KOPT-K1 (cell line): ENCODE data around the gene RPL29.

Source experiments
- H3K27ac ChIP-seq: fragments of 200-600 bp; sonication (generic); 2 replicates; pipeline ENCODE4 v1.5.1; 2016; ENCODE audit warnings: antibody characterized with exemption, mild to moderate bottlenecking, low read depth, low read length; ENCODE audit not compliant: poor library complexity, severe bottlenecking
- H3K36me3 ChIP-seq: fragments of 200-600 bp; sonication (generic); 2 replicates; pipeline ENCODE4 v1.5.1; 2017; ENCODE audit warnings: antibody characterized with exemption, mild to moderate bottlenecking, low read length, moderate library complexity; ENCODE audit not compliant: insufficient read depth
- H3K9me3 ChIP-seq: fragments of 200-600 bp; sonication (generic); 2 replicates; pipeline ENCODE4 v1.5.1; 2017; ENCODE audit warnings: antibody characterized with exemption, low read length, mild to moderate bottlenecking; ENCODE audit not compliant: insufficient read depth, poor library complexity, severe bottlenecking

The RPL29 gene

DNA sequence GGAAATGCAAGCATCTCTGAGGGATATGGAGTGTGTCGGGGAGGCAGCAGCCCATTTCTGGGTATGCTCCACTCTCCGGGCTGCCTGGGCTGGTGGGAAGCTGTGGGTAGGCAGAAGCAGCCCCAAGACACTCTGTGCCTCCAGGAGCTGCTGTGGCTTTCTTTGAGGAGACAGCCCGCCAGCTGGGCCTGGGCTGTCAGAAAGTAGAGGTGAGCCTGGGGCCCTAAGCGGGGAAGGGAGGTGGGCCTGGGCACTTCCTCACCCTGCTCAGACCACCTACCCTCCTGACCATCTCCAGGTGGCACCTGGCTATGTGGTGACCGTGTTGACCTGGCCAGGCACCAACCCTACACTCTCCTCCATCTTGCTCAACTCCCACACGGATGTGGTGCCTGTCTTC lies 10.6 kb downstream of the RPL29 start:
- Histone ChIP-seq H3K9me3 (no peaks in the 10 kb centered on the region), H3K27ac (no peak overlapping the region), H3K36me3 (no peaks in the 10 kb centered on the region)

DNA sequence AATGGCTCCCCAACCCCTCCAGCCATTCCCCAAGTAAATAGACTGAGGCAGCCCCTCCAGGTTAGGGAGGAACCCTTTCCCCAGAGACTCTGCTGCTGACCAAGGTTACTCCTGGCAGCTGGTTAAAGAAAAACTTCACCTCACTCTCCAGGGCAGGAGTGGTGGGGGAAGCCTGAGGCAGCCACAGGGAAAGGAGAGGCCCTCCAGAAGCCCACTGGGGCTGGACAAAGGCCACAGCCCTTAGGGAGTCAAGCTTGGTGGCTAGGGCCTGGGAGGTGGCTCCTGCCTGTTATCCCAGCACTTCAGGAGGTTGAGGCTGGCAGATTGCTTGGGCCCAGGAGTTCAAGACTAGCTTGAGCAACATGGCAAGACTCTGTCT lies 11.4 kb downstream of the RPL29 start:
- no peaks in the 10 kb centered on the region for H3K9me3 ChIP-seq
- H3K27ac ChIP-seq = no peak overlapping the region
- H3K36me3 ChIP-seq = no peaks in the 10 kb centered on the region

DNA sequence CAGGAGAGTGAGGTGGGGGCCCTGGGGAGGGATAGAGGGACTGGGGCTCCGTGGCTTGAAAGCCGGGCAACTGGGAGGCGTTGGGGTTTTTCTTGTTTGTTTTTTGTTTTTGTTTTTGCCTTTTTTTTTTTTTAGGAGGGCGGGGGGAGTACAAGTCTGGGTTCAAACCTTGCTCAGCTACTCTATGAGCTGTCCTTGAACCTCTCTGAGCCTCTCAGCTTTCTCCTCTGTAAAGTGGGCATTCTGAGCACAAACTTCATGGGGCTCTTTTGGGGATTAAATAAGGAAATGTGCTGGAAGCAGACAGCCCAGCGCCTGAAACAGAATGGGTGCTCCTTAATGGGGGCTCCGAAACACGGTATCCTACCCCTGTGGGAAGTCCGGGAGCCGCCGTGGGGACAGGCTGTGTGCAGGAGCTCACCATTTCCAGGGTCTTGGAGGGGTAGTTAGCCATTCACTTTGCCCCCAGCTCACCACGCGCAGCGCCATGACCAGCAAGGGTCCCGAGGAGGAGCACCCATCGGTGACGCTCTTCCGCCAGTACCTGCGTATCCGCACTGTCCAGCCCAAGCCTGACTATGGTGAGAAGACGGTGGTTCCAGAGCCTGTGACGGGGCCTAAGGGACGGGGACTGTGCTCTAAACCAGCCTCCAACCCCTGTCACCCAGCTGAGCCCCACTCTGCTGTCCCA lies 12.0 kb downstream of the RPL29 start:
- Histone ChIP-seq H3K9me3 (no peaks in the 10 kb centered on the region), H3K36me3 (no peaks in the 10 kb centered on the region), H3K27ac (peak overlapping the region; percentile 63)

DNA sequence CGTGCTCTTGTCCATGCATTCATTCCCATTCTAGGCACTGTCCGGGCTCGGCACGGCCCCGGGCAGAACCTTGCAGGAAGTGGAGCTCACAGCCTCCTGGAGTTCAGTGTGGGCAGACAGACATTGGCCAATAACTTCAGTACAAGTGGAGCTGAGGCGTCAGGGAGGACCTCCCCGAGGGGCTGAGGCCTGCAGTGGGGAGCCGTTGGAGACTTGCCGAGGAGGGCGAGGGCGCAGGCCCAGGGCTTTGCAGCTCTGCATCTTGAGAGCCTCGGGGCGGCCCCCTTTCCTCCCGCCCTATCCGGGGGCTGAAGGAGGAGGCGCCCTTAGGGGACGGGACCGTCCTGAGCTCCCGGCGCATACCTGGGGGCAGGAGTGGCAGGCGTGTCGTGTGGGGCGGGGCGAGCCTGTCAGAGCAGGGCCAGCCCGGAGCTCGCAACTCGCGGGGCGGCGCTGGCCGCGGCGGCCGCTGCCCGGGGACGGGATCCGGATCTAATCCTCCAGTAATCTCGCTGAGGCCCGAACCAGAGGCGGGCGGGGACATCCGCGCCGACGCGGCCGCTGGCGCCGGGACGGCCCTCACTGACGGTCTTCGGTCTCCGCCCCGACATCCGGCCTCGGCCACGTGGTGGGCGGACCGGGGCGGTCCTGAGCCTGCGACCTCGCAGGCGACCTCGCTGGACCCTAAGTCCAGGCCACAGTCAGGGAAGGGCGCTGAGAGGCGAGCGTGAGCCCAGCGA lies 12.7 kb downstream of the RPL29 start, which contains the start of gene ACY1:
Gene ACY1 (plus strand): TSS at position 698 of the 740 bp plus-strand sequence. CDS start 530 bp downstream, outside the sequence.
- Histone ChIP-seq H3K36me3 (no peaks in the 10 kb centered on the region), H3K27ac (peak within 1 kb of the TSS; percentile 63), H3K9me3 (no peaks in the 10 kb centered on the region)

DNA sequence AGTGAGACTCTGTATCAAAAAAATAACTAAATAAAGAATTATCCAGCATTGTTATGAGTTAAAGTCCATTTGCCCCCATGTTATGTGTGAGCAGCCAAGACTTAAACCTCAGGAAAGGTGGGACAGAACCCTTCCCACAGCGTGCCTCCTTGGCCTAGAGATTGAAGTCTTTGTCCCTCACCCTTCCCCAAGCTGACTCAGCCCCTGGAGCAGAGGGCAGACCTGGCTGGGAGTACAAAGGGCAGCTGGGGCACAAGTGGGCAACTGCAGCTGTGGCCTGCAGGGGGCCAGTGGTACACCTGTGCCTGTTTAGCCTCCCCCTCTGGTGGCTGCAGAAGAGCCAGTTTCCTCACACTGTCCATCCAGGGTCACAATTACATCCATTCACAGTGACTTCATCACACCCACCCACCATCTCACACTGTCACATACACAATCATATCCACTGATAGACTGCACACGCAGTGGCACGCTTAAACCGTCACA lies 13.3 kb downstream of the RPL29 start:
- H3K36me3 ChIP-seq = no peaks in the 10 kb centered on the region
- H3K27ac ChIP-seq = peak overlapping the region; percentile 63
- no peaks in the 10 kb centered on the region for H3K9me3 ChIP-seq

DNA sequence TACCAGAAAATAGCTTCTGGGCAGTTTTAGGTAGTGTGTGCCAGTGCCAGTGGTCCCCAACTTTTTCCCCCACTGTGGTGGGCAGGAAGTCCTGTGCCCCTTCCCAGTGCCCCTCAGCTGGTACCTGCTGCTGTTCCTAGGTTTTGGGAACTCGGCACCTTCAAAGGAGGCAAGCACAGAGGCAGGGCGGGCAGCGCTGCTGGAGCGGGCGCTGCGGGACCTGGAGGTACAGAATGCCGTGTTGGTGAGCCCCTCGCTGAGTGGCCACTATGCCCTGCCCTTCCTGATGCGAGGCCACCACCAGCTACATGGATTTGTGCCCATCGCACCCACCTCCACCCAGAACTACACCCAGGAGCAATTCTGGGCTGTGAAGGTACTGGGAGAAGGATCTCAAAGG lies 15.4 kb downstream of the RPL29 start:
- no peak overlapping the region for H3K27ac ChIP-seq
- no peaks in the 10 kb centered on the region for H3K9me3 ChIP-seq
- H3K36me3 ChIP-seq = no peaks in the 10 kb centered on the region

DNA sequence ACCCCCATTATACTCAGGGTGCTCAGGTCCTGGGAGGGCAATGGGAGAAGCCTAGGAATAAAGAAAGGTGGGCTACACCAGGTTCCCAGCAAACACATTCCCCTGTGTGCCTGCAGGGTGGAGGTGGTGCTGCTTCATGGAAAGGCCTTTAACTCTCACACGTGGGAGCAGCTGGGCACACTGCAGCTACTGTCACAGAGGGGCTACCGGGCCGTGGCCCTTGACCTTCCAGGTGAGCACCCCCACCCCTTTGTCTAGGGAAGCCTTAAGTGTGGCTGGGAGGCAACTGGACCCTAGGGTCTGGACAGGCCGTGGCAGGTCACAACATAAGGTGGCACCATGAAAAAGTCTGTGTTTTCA lies 17.6 kb downstream of the RPL29 start:
- H3K9me3 ChIP-seq = no peaks in the 10 kb centered on the region
- H3K36me3 ChIP-seq = no peaks in the 10 kb centered on the region
- H3K27ac ChIP-seq = no peak overlapping the region

DNA sequence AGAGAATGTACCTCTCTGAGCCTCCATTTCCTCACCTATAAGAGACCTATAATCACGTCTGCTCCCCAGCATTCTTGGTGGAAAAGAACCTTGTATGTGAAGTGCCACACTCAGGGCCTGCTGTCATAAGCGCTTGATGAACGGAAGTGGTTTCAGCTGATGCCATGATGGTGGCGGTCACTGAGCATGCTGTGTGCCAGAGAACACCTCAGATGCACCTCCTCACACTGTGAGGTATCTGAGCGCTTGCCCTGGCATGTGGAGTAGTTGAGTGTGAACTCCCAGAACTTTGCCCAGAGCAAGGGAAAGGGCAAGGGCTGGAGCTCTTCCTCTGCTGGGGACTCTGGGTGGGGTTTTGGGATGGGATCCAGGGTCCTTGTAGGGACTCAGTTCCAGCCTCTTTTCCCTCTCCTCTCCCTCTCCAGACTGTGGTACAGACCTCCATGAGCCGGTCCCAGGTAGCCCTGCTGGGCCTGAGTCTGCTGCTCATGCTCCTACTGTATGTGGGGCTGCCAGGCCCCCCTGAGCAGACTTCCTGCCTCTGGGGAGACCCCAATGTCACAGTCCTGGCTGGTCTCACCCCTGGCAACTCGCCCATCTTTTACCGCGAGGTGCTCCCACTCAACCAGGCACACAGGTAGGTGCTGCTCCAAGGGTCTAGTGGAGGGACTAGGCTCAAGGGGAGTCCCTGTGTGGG lies 18.1 kb downstream of the RPL29 start:
- Histone ChIP-seq H3K9me3 (no peaks in the 10 kb centered on the region), H3K27ac (no peak overlapping the region), H3K36me3 (no peaks in the 10 kb centered on the region)

DNA sequence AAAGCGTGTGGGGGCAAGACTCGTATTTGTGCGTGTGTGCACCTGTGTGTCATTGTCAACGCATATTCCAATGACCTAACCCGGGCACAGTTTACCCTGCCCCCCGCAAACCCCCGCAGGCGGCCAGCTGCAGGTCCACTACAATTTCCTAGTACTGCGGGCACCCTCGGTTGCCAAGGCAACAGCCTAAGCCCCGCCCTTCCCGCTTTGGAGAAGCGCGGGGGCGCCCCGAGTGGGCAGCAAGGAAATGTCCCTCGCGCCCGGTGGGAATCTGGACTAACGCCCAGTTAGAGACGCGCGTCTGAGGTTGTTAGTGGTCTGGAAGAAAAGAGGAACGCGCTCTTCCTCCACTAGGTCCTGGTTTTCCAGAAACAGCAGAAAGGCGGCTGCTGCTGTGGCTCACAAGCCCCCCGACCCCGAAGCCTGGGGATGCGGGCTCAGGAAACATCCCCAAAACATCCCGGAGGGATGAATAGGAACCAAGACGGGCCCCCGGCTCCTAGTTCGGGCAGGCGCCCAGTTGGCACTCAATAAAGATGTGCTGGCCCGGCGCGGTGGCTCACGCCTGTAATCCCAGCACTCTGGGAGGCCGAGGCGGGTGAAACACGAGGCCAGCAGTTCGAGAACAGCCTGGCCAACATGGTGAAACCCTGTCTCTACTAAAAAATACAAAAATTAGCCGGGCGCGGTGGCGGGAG lies 19.7 kb downstream of the RPL29 start:
- Histone ChIP-seq H3K36me3 (no peaks in the 10 kb centered on the region), H3K9me3 (no peaks in the 10 kb centered on the region), H3K27ac (no peak overlapping the region)

DNA sequence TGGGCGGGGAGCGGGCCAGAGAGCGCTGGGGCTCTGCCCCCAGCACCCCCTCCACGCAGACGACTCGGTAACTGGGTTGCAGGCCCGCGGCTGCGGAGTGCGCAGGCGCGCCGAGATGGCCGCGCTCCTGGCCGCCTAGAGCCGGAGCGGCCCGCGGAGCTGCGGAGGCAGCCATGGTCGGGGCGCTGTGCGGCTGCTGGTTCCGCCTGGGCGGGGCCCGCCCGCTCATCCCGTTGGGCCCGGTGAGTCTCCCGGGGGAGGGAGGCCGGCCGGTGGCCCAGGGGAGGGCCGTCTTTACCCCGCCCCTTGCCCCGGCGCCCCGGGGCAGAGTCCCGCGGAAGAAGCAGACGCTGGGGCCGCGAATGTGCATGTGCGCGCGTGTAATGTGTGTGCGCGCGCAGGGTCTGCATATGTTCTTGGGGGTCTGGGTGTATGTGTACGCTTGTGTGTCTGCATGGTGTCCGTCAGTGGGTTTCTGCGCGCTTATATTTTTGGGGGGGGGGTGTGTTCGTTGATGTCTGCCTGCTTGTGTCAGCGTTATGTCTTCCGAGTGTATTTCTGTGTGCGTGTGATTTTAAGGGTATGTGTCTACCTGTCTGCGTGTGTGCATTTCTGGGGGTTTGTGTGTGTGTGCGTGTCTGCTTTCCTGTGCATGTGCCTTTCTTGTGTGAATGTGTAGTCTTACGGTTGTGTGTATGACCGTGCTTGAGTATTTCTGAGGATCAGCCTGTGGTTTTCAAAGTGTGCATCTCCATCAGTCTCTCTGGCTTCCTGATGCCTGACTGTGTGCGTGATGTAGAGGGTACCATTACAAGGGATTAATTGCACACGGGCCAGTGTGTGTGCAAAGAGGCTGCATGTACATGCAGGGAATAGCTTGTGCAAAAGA lies 20.5 kb downstream of the RPL29 start, which contains the start of gene ABHD14A:
Gene ABHD14A (plus strand): TSS at position 102 of the 889 bp plus-strand sequence. CDS start 72 bp downstream, at position 174.
- no peaks in the 10 kb centered on the region for H3K9me3 ChIP-seq
- peak within 1 kb of the TSS; percentile 76 for H3K27ac ChIP-seq
- no peaks in the 10 kb centered on the region for H3K36me3 ChIP-seq

DNA sequence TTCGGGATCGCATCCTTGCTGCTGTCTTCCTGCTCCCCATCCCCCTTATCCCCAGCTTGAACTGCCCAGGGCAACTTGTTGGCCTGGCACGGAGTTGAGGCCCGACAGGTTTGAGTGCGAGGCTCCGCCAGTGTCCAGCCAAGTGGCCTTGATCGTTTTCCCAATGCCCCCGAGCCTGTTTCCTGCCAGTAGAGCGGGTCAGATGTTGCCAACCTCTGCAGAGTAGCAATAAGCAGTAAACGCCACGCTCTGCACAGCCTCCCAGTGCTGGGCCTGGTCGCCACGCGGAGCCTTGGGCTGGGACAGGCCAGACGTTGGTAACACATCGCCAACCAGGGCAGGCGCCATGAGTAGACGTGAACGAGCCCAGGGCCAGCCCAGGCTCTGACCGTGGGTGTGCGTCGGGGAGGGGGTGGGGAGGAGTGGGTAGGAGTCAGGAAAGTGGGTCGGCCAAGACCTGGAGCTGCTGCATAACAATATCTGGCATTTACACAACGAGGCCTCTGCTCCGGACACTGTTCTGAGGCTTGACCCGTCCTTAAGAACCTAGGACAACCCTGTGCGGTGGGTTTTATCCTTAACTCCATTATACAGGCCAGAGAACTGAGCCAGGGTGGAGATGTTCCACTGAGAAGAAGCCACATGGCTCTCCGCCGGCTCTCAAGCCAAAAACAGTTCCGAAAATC lies 21.3 kb downstream of the RPL29 start:
- peak overlapping the region; percentile 76 for H3K27ac ChIP-seq
- H3K9me3 ChIP-seq = no peaks in the 10 kb centered on the region
- no peaks in the 10 kb centered on the region for H3K36me3 ChIP-seq

DNA sequence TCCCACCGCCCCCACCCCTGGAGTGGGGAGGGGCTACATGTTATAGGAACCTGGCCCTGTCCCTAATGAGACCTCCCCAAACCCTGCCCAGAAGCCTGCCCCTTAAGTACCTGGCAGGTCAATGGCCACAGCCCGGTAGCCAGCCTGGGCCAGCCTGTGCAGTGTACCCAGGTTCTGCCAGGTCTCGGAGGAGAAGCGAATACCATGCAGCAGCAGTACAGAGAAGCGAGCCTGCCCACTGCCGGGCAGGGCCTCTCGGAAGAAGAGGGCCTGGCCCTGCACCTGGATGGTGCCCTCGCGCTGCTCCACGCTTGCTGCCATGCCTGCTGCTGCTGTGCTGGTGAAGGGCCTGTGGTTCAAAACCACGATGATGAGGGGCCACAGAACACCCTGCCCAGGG lies 24.3 kb downstream of the RPL29 start:
- Histone ChIP-seq H3K36me3 (no peaks in the 10 kb centered on the region), H3K27ac (no peak overlapping the region), H3K9me3 (no peaks in the 10 kb centered on the region)

DNA sequence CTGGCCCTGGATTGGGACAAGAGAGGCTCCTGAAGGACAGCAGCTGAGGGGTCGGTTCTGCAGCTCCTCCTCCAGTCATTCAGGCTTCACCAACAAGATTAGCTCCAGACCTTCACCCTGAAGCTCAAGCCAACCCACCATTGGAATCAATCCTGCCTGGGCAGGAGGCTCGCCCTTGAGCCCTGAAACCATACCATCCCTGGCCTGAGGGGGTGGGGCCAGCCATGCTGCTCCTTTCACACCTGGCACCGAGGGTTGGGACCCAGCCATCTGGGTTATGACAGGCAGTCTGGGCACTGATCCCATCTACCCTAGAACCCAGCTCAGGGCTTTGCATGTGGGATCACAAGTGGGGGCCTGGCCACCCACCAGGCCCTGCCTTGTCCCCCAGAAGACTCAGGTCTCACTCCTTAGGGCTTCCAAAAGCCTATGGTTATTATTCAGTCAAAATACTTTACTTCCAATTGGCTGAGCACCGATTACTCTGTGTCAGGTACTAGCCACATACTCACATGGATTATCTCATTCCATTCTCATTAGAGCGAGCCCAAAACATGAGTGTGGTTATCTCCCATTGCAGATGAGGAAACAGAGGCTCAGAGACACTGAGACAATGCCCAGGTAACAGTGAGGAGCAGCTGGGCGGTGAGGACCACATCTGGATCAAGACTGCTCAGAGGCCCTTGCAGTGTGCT lies 24.9 kb downstream of the RPL29 start:
- Histone ChIP-seq H3K9me3 (no peaks in the 10 kb centered on the region), H3K27ac (no peak overlapping the region), H3K36me3 (no peaks in the 10 kb centered on the region)
